HEK293T (cell line): ENCODE results near the gene SH2D3C.

Experiments used
- NFRKB ChIP-seq: fragments of 450-650 bp; IDR thresholded peaks from 2 replicates; pipeline ENCODE4 v1.6.1; 2016; ENCODE audit warnings: mild to moderate bottlenecking, moderate library complexity
- TARDBP ChIP-seq: fragments of 450-650 bp; IDR thresholded peaks from 2 replicates; pipeline ENCODE4 v1.6.1; 2016
- TF ChIP-seq, protein P1 (sequence below): fragments of 450-650 bp; IDR thresholded peaks from 2 replicates; pipeline ENCODE4 v1.6.1; 2016

DNA sequence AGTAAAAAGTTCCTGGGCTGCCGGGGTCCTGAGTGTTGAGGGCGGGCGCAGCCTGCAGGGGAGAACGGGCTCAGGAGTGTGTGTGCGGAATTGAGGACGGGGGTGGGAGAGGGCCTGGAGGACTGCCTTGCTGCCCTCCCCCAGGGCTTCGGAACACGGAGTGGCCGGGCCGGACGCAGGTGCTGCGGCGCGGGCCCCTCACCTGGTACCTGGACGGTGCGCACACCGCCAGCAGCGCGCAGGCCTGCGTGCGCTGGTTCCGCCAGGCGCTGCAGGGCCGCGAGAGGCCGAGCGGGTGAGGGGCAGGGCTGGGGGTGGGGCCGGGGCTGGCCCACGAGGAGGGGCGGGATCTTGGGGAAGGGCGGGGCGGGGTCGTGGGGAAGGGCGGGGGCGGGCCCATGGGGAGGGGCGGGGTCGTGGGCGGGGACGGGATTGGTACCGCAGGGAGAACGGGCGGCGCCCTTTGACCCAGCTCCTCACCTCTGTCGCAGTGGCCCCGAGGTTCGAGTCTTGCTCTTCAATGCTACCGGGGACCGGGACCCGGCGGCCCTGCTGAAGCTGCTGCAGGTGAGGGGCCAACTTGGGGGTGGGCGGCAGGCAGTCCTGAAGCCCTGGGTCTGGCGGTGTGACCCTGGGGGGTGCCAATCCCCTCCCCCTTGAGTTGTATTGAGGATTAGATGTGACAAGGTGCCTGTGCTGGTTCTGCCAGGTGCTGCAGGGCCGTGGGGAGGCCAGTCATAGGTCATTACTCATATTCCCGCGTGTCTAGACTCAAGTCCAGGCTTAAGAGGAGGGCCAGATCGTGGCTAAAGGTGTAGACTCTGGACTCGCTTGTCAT, 31.3 kb upstream of the SH2D3C start:
- TF ChIP-seq, protein P1, sequence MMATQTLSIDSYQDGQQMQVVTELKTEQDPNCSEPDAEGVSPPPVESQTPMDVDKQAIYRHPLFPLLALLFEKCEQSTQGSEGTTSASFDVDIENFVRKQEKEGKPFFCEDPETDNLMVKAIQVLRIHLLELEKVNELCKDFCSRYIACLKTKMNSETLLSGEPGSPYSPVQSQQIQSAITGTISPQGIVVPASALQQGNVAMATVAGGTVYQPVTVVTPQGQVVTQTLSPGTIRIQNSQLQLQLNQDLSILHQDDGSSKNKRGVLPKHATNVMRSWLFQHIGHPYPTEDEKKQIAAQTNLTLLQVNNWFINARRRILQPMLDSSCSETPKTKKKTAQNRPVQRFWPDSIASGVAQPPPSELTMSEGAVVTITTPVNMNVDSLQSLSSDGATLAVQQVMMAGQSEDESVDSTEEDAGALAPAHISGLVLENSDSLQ: no peak
- TF ChIP-seq NFRKB (no peak), TARDBP (no peak)
